Measurements from ENCODE around the gene KIAA0319L.

GRCh38 chr1:35560256-35561225 lies 3.3 kb upstream of the KIAA0319L start:
- TF ChIP-seq CTCF (IDR thresholded peaks at IDR 0.05) (no peak), POLR2A (IDR thresholded peaks at IDR 0.05) (no peak)

Measured in testis (tissue), 2 donors.